ENCODE measurements around the gene CALN1.
"Not testable (repeated sequence)": the region's sequence is repeated elsewhere in the genome, so short reads cannot be mapped to it uniquely, and the experiment has no call there.

DNA sequence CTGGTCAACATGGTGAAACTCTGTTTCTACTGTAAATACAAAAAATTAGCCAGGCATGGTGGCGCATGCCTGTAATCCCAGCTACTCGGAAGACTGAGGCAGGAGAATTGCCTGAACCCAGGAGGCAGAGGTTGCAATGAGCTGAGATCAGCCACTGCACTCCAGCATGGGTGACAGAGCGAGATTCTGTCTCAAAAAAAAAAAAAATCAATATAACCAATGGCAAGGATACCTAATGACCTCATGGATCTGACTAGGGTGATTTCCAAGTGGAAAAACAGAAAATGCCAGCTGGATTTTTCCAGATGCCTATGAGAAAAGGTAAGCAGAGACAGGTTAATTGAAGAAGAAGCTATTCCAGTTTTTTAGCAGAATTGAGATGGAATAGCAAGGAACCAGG lies 68.8 kb downstream of the CALN1 start:
- TF ChIP-seq, protein P1, sequence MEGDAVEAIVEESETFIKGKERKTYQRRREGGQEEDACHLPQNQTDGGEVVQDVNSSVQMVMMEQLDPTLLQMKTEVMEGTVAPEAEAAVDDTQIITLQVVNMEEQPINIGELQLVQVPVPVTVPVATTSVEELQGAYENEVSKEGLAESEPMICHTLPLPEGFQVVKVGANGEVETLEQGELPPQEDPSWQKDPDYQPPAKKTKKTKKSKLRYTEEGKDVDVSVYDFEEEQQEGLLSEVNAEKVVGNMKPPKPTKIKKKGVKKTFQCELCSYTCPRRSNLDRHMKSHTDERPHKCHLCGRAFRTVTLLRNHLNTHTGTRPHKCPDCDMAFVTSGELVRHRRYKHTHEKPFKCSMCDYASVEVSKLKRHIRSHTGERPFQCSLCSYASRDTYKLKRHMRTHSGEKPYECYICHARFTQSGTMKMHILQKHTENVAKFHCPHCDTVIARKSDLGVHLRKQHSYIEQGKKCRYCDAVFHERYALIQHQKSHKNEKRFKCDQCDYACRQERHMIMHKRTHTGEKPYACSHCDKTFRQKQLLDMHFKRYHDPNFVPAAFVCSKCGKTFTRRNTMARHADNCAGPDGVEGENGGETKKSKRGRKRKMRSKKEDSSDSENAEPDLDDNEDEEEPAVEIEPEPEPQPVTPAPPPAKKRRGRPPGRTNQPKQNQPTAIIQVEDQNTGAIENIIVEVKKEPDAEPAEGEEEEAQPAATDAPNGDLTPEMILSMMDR (IDR thresholded peaks at IDR 0.05): not testable (repeated sequence)
- TF ChIP-seq POLR2AphosphoS5 (IDR thresholded peaks at IDR 0.05): not testable (repeated sequence)

All from prostate gland (tissue), 2 donors.